HL-60 (cell line): Measurements from ENCODE around the gene ESR1.

Experiments used
- POLR2AphosphoS5 ChIP-seq: IDR thresholded peaks from 2 replicates; pipeline ENCODE4 v1.6.1; 2012; ENCODE audit warnings: low read depth
- TF ChIP-seq, protein P1 (sequence below): IDR thresholded peaks from one replicate; pipeline ENCODE4 v1.5.1; 2011; ENCODE audit warnings: low read length, control low read depth, inconsistent platforms; ENCODE audit not compliant: insufficient read depth
- TF ChIP-seq, protein P2 (sequence below): IDR thresholded peaks from 2 replicates; pipeline ENCODE4 v1.6.1; 2012; ENCODE audit warnings: low read depth; ENCODE audit not compliant: insufficient replicate concordance

DNA sequence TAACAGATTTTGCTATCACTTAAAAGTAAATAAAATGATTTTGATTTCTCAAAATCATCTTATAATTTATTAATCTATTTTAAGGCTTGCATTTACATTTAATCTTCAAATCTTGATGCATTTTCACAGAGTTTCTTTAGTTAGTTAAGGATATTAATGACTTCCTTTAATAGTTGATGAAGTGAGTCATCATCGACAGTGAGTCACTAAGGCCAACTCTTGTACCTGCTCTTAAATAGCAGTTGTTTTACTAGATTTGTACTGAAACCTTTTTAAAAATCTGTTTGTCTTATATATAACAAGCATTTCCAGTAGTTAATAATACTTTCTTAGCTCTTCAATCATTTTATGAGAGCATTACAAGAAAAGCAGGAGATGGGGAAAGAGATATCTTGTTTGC, 191.7 kb downstream of the ESR1 start:
- TF ChIP-seq, protein P1, sequence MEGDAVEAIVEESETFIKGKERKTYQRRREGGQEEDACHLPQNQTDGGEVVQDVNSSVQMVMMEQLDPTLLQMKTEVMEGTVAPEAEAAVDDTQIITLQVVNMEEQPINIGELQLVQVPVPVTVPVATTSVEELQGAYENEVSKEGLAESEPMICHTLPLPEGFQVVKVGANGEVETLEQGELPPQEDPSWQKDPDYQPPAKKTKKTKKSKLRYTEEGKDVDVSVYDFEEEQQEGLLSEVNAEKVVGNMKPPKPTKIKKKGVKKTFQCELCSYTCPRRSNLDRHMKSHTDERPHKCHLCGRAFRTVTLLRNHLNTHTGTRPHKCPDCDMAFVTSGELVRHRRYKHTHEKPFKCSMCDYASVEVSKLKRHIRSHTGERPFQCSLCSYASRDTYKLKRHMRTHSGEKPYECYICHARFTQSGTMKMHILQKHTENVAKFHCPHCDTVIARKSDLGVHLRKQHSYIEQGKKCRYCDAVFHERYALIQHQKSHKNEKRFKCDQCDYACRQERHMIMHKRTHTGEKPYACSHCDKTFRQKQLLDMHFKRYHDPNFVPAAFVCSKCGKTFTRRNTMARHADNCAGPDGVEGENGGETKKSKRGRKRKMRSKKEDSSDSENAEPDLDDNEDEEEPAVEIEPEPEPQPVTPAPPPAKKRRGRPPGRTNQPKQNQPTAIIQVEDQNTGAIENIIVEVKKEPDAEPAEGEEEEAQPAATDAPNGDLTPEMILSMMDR: no peak
- no peak for TF ChIP-seq POLR2AphosphoS5
- TF ChIP-seq, protein P2, sequence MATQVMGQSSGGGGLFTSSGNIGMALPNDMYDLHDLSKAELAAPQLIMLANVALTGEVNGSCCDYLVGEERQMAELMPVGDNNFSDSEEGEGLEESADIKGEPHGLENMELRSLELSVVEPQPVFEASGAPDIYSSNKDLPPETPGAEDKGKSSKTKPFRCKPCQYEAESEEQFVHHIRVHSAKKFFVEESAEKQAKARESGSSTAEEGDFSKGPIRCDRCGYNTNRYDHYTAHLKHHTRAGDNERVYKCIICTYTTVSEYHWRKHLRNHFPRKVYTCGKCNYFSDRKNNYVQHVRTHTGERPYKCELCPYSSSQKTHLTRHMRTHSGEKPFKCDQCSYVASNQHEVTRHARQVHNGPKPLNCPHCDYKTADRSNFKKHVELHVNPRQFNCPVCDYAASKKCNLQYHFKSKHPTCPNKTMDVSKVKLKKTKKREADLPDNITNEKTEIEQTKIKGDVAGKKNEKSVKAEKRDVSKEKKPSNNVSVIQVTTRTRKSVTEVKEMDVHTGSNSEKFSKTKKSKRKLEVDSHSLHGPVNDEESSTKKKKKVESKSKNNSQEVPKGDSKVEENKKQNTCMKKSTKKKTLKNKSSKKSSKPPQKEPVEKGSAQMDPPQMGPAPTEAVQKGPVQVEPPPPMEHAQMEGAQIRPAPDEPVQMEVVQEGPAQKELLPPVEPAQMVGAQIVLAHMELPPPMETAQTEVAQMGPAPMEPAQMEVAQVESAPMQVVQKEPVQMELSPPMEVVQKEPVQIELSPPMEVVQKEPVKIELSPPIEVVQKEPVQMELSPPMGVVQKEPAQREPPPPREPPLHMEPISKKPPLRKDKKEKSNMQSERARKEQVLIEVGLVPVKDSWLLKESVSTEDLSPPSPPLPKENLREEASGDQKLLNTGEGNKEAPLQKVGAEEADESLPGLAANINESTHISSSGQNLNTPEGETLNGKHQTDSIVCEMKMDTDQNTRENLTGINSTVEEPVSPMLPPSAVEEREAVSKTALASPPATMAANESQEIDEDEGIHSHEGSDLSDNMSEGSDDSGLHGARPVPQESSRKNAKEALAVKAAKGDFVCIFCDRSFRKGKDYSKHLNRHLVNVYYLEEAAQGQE: no peak
